Liver (tissue), 9 donors: ENCODE results near the gene WDR1. TPM values are rescaled to one million over a fixed set of nuclear protein-coding genes. Genes with fewer than 3 reads are reported as not detected.

Experiments used
- DNase-seq: peaks from one replicate; pipeline ENCODE4 v3.0.0-alpha.2; 2017; ENCODE audit warnings: low spot score
- H3K27ac ChIP-seq, 2 donors: one replicate each; pipeline ENCODE4 v1.7.0; 2013; ENCODE audit warnings: inconsistent platforms in 2 of 2, low read length in 2 of 2, control low read depth in 1 of 2, low read depth in 1 of 2, mild to moderate bottlenecking in 1 of 2
- H3K27me3 ChIP-seq, 4 donors: one replicate each; pipeline versions ENCODE4 v1.6.1 to v1.7.0; 2013; ENCODE audit warnings: low read length in 3 of 4, inconsistent platforms in 1 of 4, mild to moderate bottlenecking in 1 of 4, moderate library complexity in 1 of 4; ENCODE audit not compliant: control insufficient read depth in 4 of 4, insufficient read depth in 4 of 4
- H3K36me3 ChIP-seq, 4 donors: one replicate each; pipeline versions ENCODE4 v1.6.1 to v1.7.0; 2013; ENCODE audit warnings: low read length in 3 of 4, mild to moderate bottlenecking in 3 of 4, low read depth in 1 of 4, moderate library complexity in 1 of 4; ENCODE audit not compliant: control insufficient read depth in 4 of 4, insufficient read depth in 3 of 4
- H3K4me1 ChIP-seq, 4 donors: one replicate each; pipeline versions ENCODE4 v1.6.1 to v1.7.0; 2013; ENCODE audit warnings: low read length in 3 of 4, mild to moderate bottlenecking in 3 of 4, moderate library complexity in 1 of 4; ENCODE audit not compliant: control insufficient read depth in 4 of 4, insufficient read depth in 4 of 4
- H3K4me3 ChIP-seq, 3 donors: one replicate each; pipeline versions ENCODE4 v1.6.1 to v1.7.0; 2013; ENCODE audit warnings: low read length in 3 of 3, control low read depth in 1 of 3, low read depth in 1 of 3, mild to moderate bottlenecking in 1 of 3
- H3K9ac ChIP-seq, 2 donors: one replicate each; pipeline ENCODE4 v1.7.0; 2013; ENCODE audit warnings: low read length in 2 of 2, mild to moderate bottlenecking in 2 of 2, moderate library complexity in 2 of 2, control low read depth in 1 of 2, low read depth in 1 of 2
- H3K9me3 ChIP-seq, 4 donors: one replicate each; pipeline versions ENCODE4 v1.6.1 to v1.7.0; 2013; ENCODE audit warnings: low read length in 3 of 4; ENCODE audit not compliant: control insufficient read depth in 4 of 4
- ATF3 ChIP-seq: IDR thresholded peaks from 2 replicates; pipeline ENCODE4 v1.6.1; 2016; ENCODE audit warnings: antibody characterized with exemption
- EGR1 ChIP-seq, 2 donors: IDR thresholded peaks; 2 replicates each; pipeline ENCODE4 v1.6.1; 2016 to 2018; ENCODE audit warnings: antibody characterized with exemption in 2 of 2, low read depth in 2 of 2
- FOXA1 ChIP-seq: IDR thresholded peaks from 2 replicates; pipeline ENCODE4 v1.6.1; 2016; ENCODE audit warnings: antibody characterized with exemption
- FOXA2 ChIP-seq: IDR thresholded peaks from 2 replicates; pipeline ENCODE4 v1.6.1; 2016; ENCODE audit warnings: antibody characterized with exemption
- GABPA ChIP-seq, 2 donors: IDR thresholded peaks in 1 of 2; conservative IDR thresholded peaks in 1 of 2; 2 replicates each; pipeline ENCODE4 v1.6.1; 2016; ENCODE audit warnings: antibody characterized with exemption in 2 of 2, mild to moderate bottlenecking in 1 of 2, moderate library complexity in 1 of 2
- HNF4A ChIP-seq, 2 donors: conservative IDR thresholded peaks; 2 replicates each; pipeline ENCODE4 v1.6.1; 2016; ENCODE audit warnings: antibody characterized with exemption in 2 of 2, mild to moderate bottlenecking in 2 of 2
- HNF4G ChIP-seq: IDR thresholded peaks from 2 replicates; pipeline ENCODE4 v1.6.1; 2016; ENCODE audit warnings: antibody characterized with exemption
- JUND ChIP-seq, 2 donors: IDR thresholded peaks; 2 replicates each; pipeline ENCODE4 v1.6.1; 2016; ENCODE audit warnings: antibody characterized with exemption in 2 of 2
- MAX ChIP-seq: IDR thresholded peaks from 2 replicates; pipeline ENCODE4 v1.6.1; 2016; ENCODE audit warnings: antibody characterized with exemption
- NR2F2 ChIP-seq: IDR thresholded peaks from 2 replicates; pipeline ENCODE4 v1.6.1; 2016; ENCODE audit warnings: antibody characterized with exemption
- RAD21 ChIP-seq, 2 donors: IDR thresholded peaks; 2 replicates each; pipeline ENCODE4 v1.6.1; 2016; ENCODE audit warnings: antibody characterized with exemption in 2 of 2, mild to moderate bottlenecking in 2 of 2
- REST ChIP-seq: IDR thresholded peaks from 2 replicates; pipeline ENCODE4 v1.6.1; 2016; ENCODE audit warnings: antibody characterized with exemption, mild to moderate bottlenecking
- RXRA ChIP-seq, 2 donors: IDR thresholded peaks; 2 replicates each; pipeline ENCODE4 v1.6.1; 2017 to 2018; ENCODE audit warnings: antibody characterized with exemption in 2 of 2, mild to moderate bottlenecking in 1 of 2
- SP1 ChIP-seq: IDR thresholded peaks from 2 replicates; pipeline ENCODE4 v1.6.1; 2018; ENCODE audit warnings: antibody characterized with exemption, mild to moderate bottlenecking
- TAF1 ChIP-seq: conservative IDR thresholded peaks from 2 replicates; pipeline ENCODE4 v1.6.1; 2016; ENCODE audit warnings: antibody characterized with exemption, mild to moderate bottlenecking
- YY1 ChIP-seq: IDR thresholded peaks from 2 replicates; pipeline ENCODE4 v1.6.1; 2016; ENCODE audit warnings: antibody characterized with exemption, mild to moderate bottlenecking
- WGBS: extraction: QIAGEN DNeasy Blood & Tissue Kit; methylation state at CpG from one replicate; pipeline ENCODE4 v1.1.7; 2013; 5-methylcytosine and 5-hydroxymethylcytosine counted together
- polyA plus RNA-seq, 2 donors: library from polyadenylated mRNA; stranded (reverse) in 1 of 2; unstranded in 1 of 2; fragments of 200-250 nt in 1 of 2; fragments of >200 nt in 1 of 2; fragmentation: Nextera tagmentation in 1 of 2; extraction: Ambion mirVana in 1 of 2; gene quantifications; one replicate each; pipeline versions ENCODE4 v1.2.1 to v1.2.3, GENCODE V29; 2013 to 2015
- total RNA-seq, 2 donors: library from RNA; depleted of rRNA; stranded (reverse); fragments of >200 nt; gene quantifications; one replicate each; pipeline ENCODE4 v1.2.3, GENCODE V29; 2014
- TF ChIP-seq, protein P1 (sequence below): IDR thresholded peaks from 2 replicates; pipeline ENCODE4 v1.6.1; 2016; ENCODE audit warnings: antibody characterized with exemption
- donor health status: healthy.
- donor health status: healthy.
- donor health status: healthy.
- donor health status: healthy.
- donor health status: healthy.

The WDR1 gene
- total and polyA plus RNA-seq, 4 donors = 31.1 to 97.4 (median 65.7) TPM

- 88% methylated on average over 1 of the region's 1 CpG for WGBS
- Histone ChIP-seq H3K9me3 (no peaks in the 10 kb centered on the region), H3K9ac (no peak overlapping the region), H3K4me1 (peaks cover 2 to 26% (median 11%) of the 10 kb centered on the region in 4 donors), H3K4me3 (no peak overlapping the region), H3K36me3 (no peaks in the 10 kb centered on the region), H3K27me3 (no peaks in the 10 kb centered on the region), H3K27ac (peak overlapping the region; percentile 67 to 73)
- no peak for TF ChIP-seq NR2F2
- TF ChIP-seq, protein P1, sequence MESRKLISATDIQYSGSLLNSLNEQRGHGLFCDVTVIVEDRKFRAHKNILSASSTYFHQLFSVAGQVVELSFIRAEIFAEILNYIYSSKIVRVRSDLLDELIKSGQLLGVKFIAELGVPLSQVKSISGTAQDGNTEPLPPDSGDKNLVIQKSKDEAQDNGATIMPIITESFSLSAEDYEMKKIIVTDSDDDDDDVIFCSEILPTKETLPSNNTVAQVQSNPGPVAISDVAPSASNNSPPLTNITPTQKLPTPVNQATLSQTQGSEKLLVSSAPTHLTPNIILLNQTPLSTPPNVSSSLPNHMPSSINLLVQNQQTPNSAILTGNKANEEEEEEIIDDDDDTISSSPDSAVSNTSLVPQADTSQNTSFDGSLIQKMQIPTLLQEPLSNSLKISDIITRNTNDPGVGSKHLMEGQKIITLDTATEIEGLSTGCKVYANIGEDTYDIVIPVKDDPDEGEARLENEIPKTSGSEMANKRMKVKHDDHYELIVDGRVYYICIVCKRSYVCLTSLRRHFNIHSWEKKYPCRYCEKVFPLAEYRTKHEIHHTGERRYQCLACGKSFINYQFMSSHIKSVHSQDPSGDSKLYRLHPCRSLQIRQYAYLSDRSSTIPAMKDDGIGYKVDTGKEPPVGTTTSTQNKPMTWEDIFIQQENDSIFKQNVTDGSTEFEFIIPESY = no peak
- no peak for TF ChIP-seq HNF4A (conservative IDR thresholded peaks at IDR 0.05)
- TF ChIP-seq RXRA (IDR thresholded peaks at IDR 0.05) = no peak
- no peak for TF ChIP-seq JUND (IDR thresholded peaks at IDR 0.05)
- TF ChIP-seq TAF1 = no peak
- no peak for TF ChIP-seq SP1
- no peak for TF ChIP-seq MAX
- no peak for TF ChIP-seq YY1
- TF ChIP-seq REST = no peak
- no peak for TF ChIP-seq HNF4G
- no peak for TF ChIP-seq FOXA2
- no peak for DNase-seq
Observed at GRCh38 chr4:10163296-10163695, 46.7 kb upstream of the WDR1 start.

DNA sequence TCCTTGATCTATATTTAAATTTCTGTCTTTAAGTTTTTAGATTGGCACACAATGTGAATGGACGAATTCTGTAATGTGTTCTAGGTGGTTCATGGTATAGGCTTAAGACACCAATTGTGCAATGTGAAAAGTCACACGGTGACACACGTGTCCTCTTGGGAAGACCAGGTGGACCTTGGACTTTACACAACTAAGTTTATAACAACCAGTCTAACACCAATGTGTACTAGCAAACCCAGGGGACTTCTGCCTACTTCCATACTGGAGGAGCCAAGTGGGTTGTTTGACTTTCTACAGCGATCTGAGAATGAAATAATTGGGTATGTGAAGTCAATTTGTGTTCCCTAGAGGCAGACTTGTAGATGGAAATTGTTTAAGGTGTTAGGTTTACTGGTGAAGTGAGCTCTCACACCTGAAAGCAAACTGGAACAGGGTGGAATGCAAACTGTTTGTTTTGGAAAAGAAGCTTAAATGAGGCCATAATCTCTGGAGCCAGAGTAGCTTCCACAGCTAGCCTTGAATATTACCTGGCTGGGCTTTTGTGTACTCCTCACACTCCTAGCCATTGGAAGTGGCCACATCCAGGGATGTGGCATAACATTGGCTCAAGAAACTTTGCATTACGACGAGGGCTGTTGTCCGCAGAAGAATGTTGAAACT lies 45.9 kb upstream of the WDR1 start:
- no peak for DNase-seq
- no peak for TF ChIP-seq RAD21 (IDR thresholded peaks at IDR 0.05)
- TF ChIP-seq ATF3 = no peak
- TF ChIP-seq, protein P1 = peak; percentile 38
- TF ChIP-seq YY1 = peak; percentile 68
- no peak for TF ChIP-seq GABPA (IDR thresholded peaks at IDR 0.05 in 1 of 2, conservative IDR thresholded peaks at IDR 0.05 in 1 of 2)
- TF ChIP-seq JUND (IDR thresholded peaks at IDR 0.05) = peak in 1 of 2 donors; percentile 37
- peak; percentile 79 for TF ChIP-seq REST
- TF ChIP-seq MAX = peak; percentile 38
- TF ChIP-seq FOXA1 = no peak
- TF ChIP-seq RXRA (IDR thresholded peaks at IDR 0.05) = peak; percentile 47 to 67
- TF ChIP-seq EGR1 (IDR thresholded peaks at IDR 0.05; ENCODE audit: low read depth in 2 of 2) = no peak
- peak; percentile 92 to 95 for TF ChIP-seq HNF4A (conservative IDR thresholded peaks at IDR 0.05)
- TF ChIP-seq SP1 = peak; percentile 96
- peak; percentile 87 for TF ChIP-seq HNF4G
- TF ChIP-seq TAF1 = no peak

More for the DNA sequence above, 45.9 kb upstream of the WDR1 start:
- Histone ChIP-seq H3K4me3 (peak overlapping the region in 1 of 3 donors; percentile 28), H3K36me3 (no peaks in the 10 kb centered on the region), H3K9ac (no peak overlapping the region), H3K27me3 (no peaks in the 10 kb centered on the region), H3K9me3 (no peaks in the 10 kb centered on the region), H3K4me1 (peaks cover 2 to 26% (median 12%) of the 10 kb centered on the region in 4 donors), H3K27ac (peak overlapping the region; percentile 67 to 73)
- WGBS = 34% methylated on average over 7 of the region's 7 CpGs
